ENCODE measurements around the gene DONSON. TPM values are rescaled to one million over a fixed set of nuclear protein-coding genes. Genes with fewer than 3 reads are reported as not detected.

Gene DONSON
- total and polyA plus RNA-seq, 9 of the 15 experiments (the other 6 are each of a cell fraction or from before 2014, with no cell fraction given): 26.7 to 124 (median 62.6) TPM

- TF ChIP-seq, protein P1, sequence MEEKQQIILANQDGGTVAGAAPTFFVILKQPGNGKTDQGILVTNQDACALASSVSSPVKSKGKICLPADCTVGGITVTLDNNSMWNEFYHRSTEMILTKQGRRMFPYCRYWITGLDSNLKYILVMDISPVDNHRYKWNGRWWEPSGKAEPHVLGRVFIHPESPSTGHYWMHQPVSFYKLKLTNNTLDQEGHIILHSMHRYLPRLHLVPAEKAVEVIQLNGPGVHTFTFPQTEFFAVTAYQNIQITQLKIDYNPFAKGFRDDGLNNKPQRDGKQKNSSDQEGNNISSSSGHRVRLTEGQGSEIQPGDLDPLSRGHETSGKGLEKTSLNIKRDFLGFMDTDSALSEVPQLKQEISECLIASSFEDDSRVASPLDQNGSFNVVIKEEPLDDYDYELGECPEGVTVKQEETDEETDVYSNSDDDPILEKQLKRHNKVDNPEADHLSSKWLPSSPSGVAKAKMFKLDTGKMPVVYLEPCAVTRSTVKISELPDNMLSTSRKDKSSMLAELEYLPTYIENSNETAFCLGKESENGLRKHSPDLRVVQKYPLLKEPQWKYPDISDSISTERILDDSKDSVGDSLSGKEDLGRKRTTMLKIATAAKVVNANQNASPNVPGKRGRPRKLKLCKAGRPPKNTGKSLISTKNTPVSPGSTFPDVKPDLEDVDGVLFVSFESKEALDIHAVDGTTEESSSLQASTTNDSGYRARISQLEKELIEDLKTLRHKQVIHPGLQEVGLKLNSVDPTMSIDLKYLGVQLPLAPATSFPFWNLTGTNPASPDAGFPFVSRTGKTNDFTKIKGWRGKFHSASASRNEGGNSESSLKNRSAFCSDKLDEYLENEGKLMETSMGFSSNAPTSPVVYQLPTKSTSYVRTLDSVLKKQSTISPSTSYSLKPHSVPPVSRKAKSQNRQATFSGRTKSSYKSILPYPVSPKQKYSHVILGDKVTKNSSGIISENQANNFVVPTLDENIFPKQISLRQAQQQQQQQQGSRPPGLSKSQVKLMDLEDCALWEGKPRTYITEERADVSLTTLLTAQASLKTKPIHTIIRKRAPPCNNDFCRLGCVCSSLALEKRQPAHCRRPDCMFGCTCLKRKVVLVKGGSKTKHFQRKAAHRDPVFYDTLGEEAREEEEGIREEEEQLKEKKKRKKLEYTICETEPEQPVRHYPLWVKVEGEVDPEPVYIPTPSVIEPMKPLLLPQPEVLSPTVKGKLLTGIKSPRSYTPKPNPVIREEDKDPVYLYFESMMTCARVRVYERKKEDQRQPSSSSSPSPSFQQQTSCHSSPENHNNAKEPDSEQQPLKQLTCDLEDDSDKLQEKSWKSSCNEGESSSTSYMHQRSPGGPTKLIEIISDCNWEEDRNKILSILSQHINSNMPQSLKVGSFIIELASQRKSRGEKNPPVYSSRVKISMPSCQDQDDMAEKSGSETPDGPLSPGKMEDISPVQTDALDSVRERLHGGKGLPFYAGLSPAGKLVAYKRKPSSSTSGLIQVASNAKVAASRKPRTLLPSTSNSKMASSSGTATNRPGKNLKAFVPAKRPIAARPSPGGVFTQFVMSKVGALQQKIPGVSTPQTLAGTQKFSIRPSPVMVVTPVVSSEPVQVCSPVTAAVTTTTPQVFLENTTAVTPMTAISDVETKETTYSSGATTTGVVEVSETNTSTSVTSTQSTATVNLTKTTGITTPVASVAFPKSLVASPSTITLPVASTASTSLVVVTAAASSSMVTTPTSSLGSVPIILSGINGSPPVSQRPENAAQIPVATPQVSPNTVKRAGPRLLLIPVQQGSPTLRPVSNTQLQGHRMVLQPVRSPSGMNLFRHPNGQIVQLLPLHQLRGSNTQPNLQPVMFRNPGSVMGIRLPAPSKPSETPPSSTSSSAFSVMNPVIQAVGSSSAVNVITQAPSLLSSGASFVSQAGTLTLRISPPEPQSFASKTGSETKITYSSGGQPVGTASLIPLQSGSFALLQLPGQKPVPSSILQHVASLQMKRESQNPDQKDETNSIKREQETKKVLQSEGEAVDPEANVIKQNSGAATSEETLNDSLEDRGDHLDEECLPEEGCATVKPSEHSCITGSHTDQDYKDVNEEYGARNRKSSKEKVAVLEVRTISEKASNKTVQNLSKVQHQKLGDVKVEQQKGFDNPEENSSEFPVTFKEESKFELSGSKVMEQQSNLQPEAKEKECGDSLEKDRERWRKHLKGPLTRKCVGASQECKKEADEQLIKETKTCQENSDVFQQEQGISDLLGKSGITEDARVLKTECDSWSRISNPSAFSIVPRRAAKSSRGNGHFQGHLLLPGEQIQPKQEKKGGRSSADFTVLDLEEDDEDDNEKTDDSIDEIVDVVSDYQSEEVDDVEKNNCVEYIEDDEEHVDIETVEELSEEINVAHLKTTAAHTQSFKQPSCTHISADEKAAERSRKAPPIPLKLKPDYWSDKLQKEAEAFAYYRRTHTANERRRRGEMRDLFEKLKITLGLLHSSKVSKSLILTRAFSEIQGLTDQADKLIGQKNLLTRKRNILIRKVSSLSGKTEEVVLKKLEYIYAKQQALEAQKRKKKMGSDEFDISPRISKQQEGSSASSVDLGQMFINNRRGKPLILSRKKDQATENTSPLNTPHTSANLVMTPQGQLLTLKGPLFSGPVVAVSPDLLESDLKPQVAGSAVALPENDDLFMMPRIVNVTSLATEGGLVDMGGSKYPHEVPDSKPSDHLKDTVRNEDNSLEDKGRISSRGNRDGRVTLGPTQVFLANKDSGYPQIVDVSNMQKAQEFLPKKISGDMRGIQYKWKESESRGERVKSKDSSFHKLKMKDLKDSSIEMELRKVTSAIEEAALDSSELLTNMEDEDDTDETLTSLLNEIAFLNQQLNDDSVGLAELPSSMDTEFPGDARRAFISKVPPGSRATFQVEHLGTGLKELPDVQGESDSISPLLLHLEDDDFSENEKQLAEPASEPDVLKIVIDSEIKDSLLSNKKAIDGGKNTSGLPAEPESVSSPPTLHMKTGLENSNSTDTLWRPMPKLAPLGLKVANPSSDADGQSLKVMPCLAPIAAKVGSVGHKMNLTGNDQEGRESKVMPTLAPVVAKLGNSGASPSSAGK (IDR thresholded peaks at IDR 0.05): peak; percentile 56
- TF ChIP-seq, protein P2, sequence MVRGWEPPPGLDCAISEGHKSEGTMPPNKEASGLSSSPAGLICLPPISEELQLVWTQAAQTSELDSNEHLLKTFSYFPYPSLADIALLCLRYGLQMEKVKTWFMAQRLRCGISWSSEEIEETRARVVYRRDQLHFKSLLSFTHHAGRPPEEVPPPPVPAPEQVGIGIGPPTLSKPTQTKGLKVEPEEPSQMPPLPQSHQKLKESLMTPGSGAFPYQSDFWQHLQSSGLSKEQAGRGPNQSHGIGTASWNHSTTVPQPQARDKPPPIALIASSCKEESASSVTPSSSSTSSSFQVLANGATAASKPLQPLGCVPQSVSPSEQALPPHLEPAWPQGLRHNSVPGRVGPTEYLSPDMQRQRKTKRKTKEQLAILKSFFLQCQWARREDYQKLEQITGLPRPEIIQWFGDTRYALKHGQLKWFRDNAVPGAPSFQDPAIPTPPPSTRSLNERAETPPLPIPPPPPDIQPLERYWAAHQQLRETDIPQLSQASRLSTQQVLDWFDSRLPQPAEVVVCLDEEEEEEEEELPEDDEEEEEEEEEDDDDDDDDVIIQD (CRISPR knock-in tag; IDR thresholded peaks at IDR 0.05): 0 out of 2 replicates have a peak, but pooled peaks have one; percentile 53
- peak; percentile 41; the same call in 1 of the 2 replicates for TF ChIP-seq ZNF444 (CRISPR knock-in tag; IDR thresholded peaks at IDR 0.05)
- 0 out of 4 replicates have a peak, but pooled peaks of 1 of the 2 experiments have one; percentile 33 for TF ChIP-seq FOXA3 (CRISPR knock-in tag; conservative IDR thresholded peaks at IDR 0.05 in 1 of 2, IDR thresholded peaks at IDR 0.05 in 1 of 2)
- TF ChIP-seq TCF15 (CRISPR knock-in tag; IDR thresholded peaks at IDR 0.05): 0 out of 2 replicates have a peak, but pooled peaks have one; percentile 40
- TF ChIP-seq SAFB (IDR thresholded peaks at IDR 0.05; ENCODE audit: borderline replicate concordance, low read depth, low read length): peak; percentile 58
- peak; percentile 85; the same call in 1 of the 2 replicates for TF ChIP-seq ATF6 (CRISPR knock-in tag; IDR thresholded peaks at IDR 0.05)
- TF ChIP-seq GATAD2B (IDR thresholded peaks at IDR 0.05; ENCODE audit: borderline replicate concordance): peak; percentile 91
- TF ChIP-seq TRIM24 (IDR thresholded peaks at IDR 0.05): no peak
- TF ChIP-seq SMARCA4 (IDR thresholded peaks at IDR 0.05): 0 out of 2 replicates have a peak, but pooled peaks have one; percentile 39
- TF ChIP-seq ERF (CRISPR knock-in tag; IDR thresholded peaks at IDR 0.05): no peak
- no peak for TF ChIP-seq RFX1 (IDR thresholded peaks at IDR 0.05)
These were observed 546 bp downstream of the DONSON start (continued) for GRCh38 chr21:33587792-33588484.
